Stomach (tissue), 9 donors: ENCODE measurements around the gene IL23A. TPM values are rescaled to one million over a fixed set of nuclear protein-coding genes. Genes with fewer than 3 reads are reported as not detected.
A peak's percentile ranks its signal among the peaks of the same experiment; 100 is the strongest.
"Not testable (repeated sequence)": the region's sequence is repeated elsewhere in the genome, so short reads cannot be mapped to it uniquely, and the experiment has no call there.

Source experiments
- DNase-seq, 2 donors: peaks; one replicate each; pipeline versions ENCODE4 v3.0.0 to v3.0.0-alpha.2; 2013 to 2019
- H3K27ac ChIP-seq, 5 donors: fragments of 200-600 bp in 4 of 5; sonication (generic) in 4 of 5; one replicate each; pipeline ENCODE4 v1.5.1; 2013 to 2019; ENCODE audit warnings: mild to moderate bottlenecking in 1 of 5, moderate library complexity in 1 of 5
- H3K27me3 ChIP-seq, 3 donors: fragments of 200-600 bp; sonication (generic); one replicate each; pipeline ENCODE4 v1.5.1; 2017 to 2019; ENCODE audit warnings: mixed run types in 1 of 3
- H3K36me3 ChIP-seq, 4 donors: fragments of 200-600 bp; sonication (generic); 1 replicate in 3 of 4; 2 replicates in 1 of 4; pipeline ENCODE4 v1.5.1; 2016 to 2019
- H3K4me1 ChIP-seq, 4 donors: fragments of 200-600 bp; sonication (generic); one replicate each; pipeline ENCODE4 v1.5.1; 2016 to 2019
- H3K4me3 ChIP-seq, 4 donors: fragments of 200-600 bp; sonication (generic) in 3 of 4; one replicate each; pipeline ENCODE4 v1.5.1; 2016 to 2019; ENCODE audit warnings: mild to moderate bottlenecking in 1 of 4
- H3K9me3 ChIP-seq, 4 donors: fragments of 200-600 bp; sonication (generic); one replicate each; pipeline ENCODE4 v1.5.1; 2016 to 2019
- EP300 ChIP-seq: sonication (generic); formaldehyde crosslinking; IDR thresholded peaks from one replicate; pipeline ENCODE4 v1.6.1; 2017; ENCODE audit warnings: antibody characterized with exemption
- POLR2A ChIP-seq, 4 donors: fragments of 450-650 bp; IDR thresholded peaks; one replicate each; pipeline ENCODE4 v1.6.1; 2016; ENCODE audit warnings: antibody characterized with exemption in 4 of 4, control low read depth in 2 of 4, mild to moderate bottlenecking in 1 of 4, moderate library complexity in 1 of 4
- POLR2AphosphoS5 ChIP-seq, 3 donors: sonication (generic); formaldehyde crosslinking; IDR thresholded peaks; one replicate each; pipeline ENCODE4 v1.6.1; 2016; ENCODE audit warnings: antibody characterized with exemption in 3 of 3
- WGBS, 5 donors: extraction: QIAGEN DNeasy Blood & Tissue Kit in 3 of 5; methylation state at CpG; one replicate each; pipeline versions ENCODE4 v1.1.5 to v1.1.7; 2013 to 2018; 5-methylcytosine and 5-hydroxymethylcytosine counted together
- intact Hi-C: fragments of 100-400 bp; cut with DNase I; formaldehyde crosslinking; loops from one replicate; pipeline ENCODE4 v1.15.1; 2023; ENCODE audit warnings: low total_unique reads
- polyA plus RNA-seq, 3 donors: library from polyadenylated mRNA; stranded (reverse); fragments of 200-250 nt; gene quantifications; one replicate each; pipeline ENCODE4 v1.2.3, GENCODE V29; 2013
- total RNA-seq, 5 donors: library from RNA; depleted of rRNA; stranded (reverse); fragments of >200 nt; gene quantifications; one replicate each; pipeline versions ENCODE4 v1.1.0 to v1.2.3, GENCODE V29; 2014 to 2016
- TF ChIP-seq, protein P1 (sequence below), 7 experiments: fragments of 450-650 bp in 4 of 7; fragments of 200-600 bp in 3 of 7; sonication (generic) in 3 of 7; IDR thresholded peaks; one replicate each; pipeline ENCODE4 v1.5.1; 2016 to 2019; ENCODE audit warnings: antibody characterized with exemption in 7 of 7, control low read depth in 2 of 7, mild to moderate bottlenecking in 1 of 7
- donor health status: healthy with polysubstance abuse.
- donor health status: Bipolar disorder and iron deficiency.
- donor health status: healthy.

IL23A gene
- total and polyA plus RNA-seq, 8 donors = 0.56 to 1.9 (median 1.1) TPM; not detected in 5

DNA sequence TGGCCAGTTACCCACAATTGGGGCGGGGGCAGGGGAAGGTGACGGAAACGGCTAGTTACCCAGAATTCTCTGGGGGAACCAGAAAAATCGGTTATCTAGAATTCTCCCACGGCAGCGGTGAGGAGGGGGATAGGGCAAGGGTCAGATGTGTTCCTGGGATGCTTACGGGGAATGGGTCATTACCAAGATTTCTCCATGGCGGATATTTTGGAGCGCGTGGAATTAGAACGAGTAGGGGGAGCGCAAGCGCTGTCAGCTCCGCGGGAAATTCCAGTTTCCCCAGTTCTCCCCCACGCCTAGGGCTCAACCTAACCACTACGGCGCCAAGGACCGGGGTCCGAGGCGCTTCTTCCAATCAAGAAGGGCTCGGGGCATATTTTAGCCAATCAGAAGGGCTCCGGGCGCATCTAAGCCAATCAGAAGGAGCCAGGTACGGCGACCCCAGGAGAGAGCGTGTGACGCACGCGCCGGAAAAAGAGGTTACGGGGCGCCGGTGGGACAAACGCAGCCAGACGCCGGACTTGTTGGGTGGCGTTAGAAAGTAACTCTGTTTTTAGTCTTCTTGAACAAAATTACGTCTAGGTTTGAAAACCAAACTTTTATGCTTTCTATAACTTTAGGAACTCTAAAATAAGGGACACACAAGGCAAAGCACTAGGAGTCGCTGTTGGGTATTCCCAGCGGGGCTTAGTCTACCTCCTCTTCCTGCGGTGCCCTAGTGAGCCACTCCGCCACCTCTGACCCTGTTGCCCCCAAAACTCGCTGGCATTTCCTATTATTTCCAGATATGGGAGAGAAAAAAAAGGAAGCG is 4.8 kb upstream of the IL23A start, which contains the start of gene PAN2:
TSS of gene PAN2 (minus strand) at position 322 of the 811 bp plus-strand sequence. CDS start 906 bp downstream, outside the sequence.
- no peak for TF ChIP-seq POLR2A (IDR thresholded peaks at IDR 0.05)
- TF ChIP-seq, protein P1, sequence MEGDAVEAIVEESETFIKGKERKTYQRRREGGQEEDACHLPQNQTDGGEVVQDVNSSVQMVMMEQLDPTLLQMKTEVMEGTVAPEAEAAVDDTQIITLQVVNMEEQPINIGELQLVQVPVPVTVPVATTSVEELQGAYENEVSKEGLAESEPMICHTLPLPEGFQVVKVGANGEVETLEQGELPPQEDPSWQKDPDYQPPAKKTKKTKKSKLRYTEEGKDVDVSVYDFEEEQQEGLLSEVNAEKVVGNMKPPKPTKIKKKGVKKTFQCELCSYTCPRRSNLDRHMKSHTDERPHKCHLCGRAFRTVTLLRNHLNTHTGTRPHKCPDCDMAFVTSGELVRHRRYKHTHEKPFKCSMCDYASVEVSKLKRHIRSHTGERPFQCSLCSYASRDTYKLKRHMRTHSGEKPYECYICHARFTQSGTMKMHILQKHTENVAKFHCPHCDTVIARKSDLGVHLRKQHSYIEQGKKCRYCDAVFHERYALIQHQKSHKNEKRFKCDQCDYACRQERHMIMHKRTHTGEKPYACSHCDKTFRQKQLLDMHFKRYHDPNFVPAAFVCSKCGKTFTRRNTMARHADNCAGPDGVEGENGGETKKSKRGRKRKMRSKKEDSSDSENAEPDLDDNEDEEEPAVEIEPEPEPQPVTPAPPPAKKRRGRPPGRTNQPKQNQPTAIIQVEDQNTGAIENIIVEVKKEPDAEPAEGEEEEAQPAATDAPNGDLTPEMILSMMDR (IDR thresholded peaks at IDR 0.05) = peak in 5 of 7 experiments; percentile 24 to 58 (median 40)
- peak; percentile 78 to 91 (median 80) for TF ChIP-seq POLR2AphosphoS5 (IDR thresholded peaks at IDR 0.05)
- no peak for TF ChIP-seq EP300
- Histone ChIP-seq H3K27me3 (no peaks in the 10 kb centered on the region), H3K27ac (peak within 1 kb of the TSS; percentile 86 to 98 (median 95)), H3K4me3 (peak within 1 kb of the TSS; percentile 52 to 70 (median 56)), H3K36me3 (peaks cover 0 to 3% (median 0%) of the 10 kb centered on the region in 4 donors), H3K4me1 (peaks cover 11 to 31% (median 16%) of the 10 kb centered on the region in 4 donors), H3K9me3 (no peaks in the 10 kb centered on the region)
- peak; percentile 96 to 98 for DNase-seq
- 0 to 1% (median 0%) methylated on average over 45 of the region's 45 CpGs for WGBS, 5 donors
- intact Hi-C loops = no loop called here

DNA sequence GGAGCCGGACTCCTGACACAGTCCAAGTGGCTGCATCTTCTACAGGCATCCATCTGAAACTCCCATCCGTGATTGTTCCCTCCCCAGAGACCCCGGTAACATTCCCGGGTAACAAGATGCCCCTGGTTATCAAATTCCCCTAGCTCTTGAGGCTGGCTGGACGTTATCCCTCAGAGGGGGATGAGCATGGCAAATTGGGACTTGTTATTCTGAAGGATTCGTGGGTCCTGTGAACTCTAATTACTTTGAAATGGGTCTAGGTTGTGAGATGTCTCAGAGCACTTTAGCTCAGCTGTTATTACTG is 4.2 kb upstream of the IL23A start:
- intact Hi-C loops = no loop called here
- 6 to 11% (median 6%) methylated on average over 6 of the region's 6 CpGs for WGBS, 5 donors
- Histone ChIP-seq H3K4me1 (peaks cover 11 to 34% (median 16%) of the 10 kb centered on the region in 4 donors), H3K27me3 (no peaks in the 10 kb centered on the region), H3K4me3 (peak overlapping the region; percentile 52 to 70 (median 56)), H3K36me3 (peaks cover 0 to 2% (median 0%) of the 10 kb centered on the region in 4 donors), H3K9me3 (no peaks in the 10 kb centered on the region), H3K27ac (peak overlapping the region; percentile 86 to 98 (median 95))
- TF ChIP-seq POLR2A (IDR thresholded peaks at IDR 0.05) (no peak), EP300 (no peak), POLR2AphosphoS5 (IDR thresholded peaks at IDR 0.05) (no peak)
- TF ChIP-seq, protein P1 (IDR thresholded peaks at IDR 0.05) = no peak
- no peak for DNase-seq

DNA sequence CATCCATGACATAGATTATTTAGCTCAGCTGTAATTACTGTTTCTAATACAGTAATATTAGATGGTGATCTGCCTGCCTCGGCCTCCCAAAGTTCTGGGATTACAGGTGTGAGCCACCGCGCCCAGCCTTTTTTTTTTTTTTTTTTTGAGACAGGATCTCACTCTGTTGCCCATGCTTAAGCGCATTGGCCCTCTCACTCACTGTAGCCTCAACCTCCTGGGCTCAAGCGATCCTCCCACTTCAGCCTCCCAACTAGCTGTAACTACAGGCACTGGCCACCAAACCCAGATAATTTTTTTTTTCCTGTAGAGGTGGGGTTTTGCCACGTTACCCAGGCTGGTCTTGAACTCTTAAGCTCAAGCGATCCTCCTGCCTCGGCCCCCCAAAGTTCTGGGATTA is 3.2 kb upstream of the IL23A start:
- H3K9me3 ChIP-seq, intact Hi-C loops, H3K4me3 ChIP-seq, DNase-seq, H3K27me3 ChIP-seq, H3K27ac ChIP-seq, H3K36me3 ChIP-seq: not testable (repeated sequence)
- H3K4me1 ChIP-seq = peaks cover 11 to 34% (median 16%) of the 10 kb centered on the region in 4 donors
- WGBS, 5 donors = 95 to 98% (median 97%) methylated on average over 8 of the region's 8 CpGs

DNA sequence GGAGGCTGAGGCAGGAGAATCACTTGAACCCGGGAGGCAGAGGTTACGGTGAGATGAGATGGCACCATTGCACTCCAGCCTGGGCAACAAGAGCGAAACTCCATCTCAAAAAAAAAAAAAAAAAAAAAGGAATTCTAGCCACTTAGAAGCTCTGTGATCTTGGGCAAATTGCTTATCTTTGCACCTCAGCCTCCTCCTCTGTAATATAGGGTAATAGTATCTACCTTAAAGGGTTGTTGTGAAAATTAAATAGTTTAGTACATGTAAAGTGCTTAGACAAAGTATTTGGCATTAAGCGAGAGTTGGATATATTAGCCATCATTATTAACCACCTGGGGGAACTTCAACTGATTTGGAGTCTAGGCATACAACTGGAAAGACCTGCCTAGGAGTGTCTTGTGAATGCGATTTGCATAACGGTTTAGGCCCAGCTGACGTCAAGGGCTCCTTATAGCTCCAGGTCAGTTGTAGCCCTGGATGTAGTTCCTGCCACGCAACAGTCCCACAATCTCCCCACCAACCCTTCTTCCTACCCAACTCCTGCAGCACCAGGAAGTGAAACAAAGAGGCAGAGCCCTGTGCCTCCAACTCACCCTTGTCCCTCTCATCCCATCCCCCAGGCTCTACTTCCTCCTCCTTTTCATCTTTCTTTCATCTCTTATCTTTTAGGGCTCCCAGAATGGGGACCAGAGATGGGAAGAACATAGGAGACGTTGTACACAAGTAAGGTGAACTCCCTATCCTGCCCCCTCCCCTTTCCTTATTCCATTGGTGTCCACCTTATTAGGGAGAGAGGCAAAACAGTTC is 2.1 kb upstream of the IL23A start:
- Histone ChIP-seq H3K4me3 (no peak overlapping the region), H3K4me1 (peaks cover 11 to 34% (median 16%) of the 10 kb centered on the region in 4 donors), H3K27me3 (no peaks in the 10 kb centered on the region), H3K36me3 (peaks cover 0 to 8% (median 6%) of the 10 kb centered on the region in 4 donors), H3K9me3 (no peaks in the 10 kb centered on the region), H3K27ac (no peak overlapping the region)
- TF ChIP-seq POLR2A (IDR thresholded peaks at IDR 0.05) = no peak
- TF ChIP-seq EP300 = no peak
- TF ChIP-seq, protein P1 (IDR thresholded peaks at IDR 0.05) = no peak
- TF ChIP-seq POLR2AphosphoS5 (IDR thresholded peaks at IDR 0.05) = no peak
- intact Hi-C loops = no loop called here
- peak in 1 of 2 donors; percentile 35 for DNase-seq
- WGBS, 5 donors = 75 to 85% (median 81%) methylated on average over 9 of the region's 9 CpGs
